GM12892 (cell line): Measurements from ENCODE around the gene RASSF10.
"Not testable (repeated sequence)": the region's sequence is repeated elsewhere in the genome, so short reads cannot be mapped to it uniquely, and the experiment has no call there.

Experiments
- DNase-seq: peaks from one replicate; pipeline ENCODE4 v3.0.0; 2011; ENCODE audit not compliant: insufficient read length
- FAIRE-seq: peaks from 2 replicates; lab custom pipeline; 2011; peaks lifted over from hg19 to GRCh38; lab: Jason Lieb, UNC
- POLR2A ChIP-seq: IDR thresholded peaks from 2 replicates; pipeline ENCODE4 v1.6.1; 2011; ENCODE audit warnings: low read depth, low read length, control low read depth
- POLR2AphosphoS5 ChIP-seq: IDR thresholded peaks from 2 replicates; pipeline ENCODE4 v1.6.1; 2011; ENCODE audit warnings: low read depth, low read length, control low read depth
- TAF1 ChIP-seq: IDR thresholded peaks from 2 replicates; pipeline ENCODE4 v1.6.1; 2011; ENCODE audit warnings: low read depth, mild to moderate bottlenecking, control low read depth, low read length, borderline replicate concordance

Gene RASSF10

GRCh38 chr11:13031349-13031748, 22.2 kb downstream of the RASSF10 start:
- DNase-seq = no peak
- TF ChIP-seq POLR2AphosphoS5 = no peak
- no peak for TF ChIP-seq TAF1
- no peak for TF ChIP-seq POLR2A
- no peak for FAIRE-seq

GRCh38 chr11:13033760-13034533, 24.8 kb downstream of the RASSF10 start:
- TF ChIP-seq POLR2A (no peak), TAF1 (no peak), POLR2AphosphoS5 (no peak)
- FAIRE-seq (peak; percentile 81), DNase-seq (no peak)

GRCh38 chr11:13035711-13036110, 26.6 kb downstream of the RASSF10 start:
- FAIRE-seq = no peak
- TF ChIP-seq POLR2A (no peak), POLR2AphosphoS5 (no peak), TAF1 (no peak)
- DNase-seq = no peak

GRCh38 chr11:13036235-13036634, 27.1 kb downstream of the RASSF10 start:
- no peak for FAIRE-seq
- no peak for TF ChIP-seq TAF1
- no peak for TF ChIP-seq POLR2A
- TF ChIP-seq POLR2AphosphoS5 = no peak
- DNase-seq = no peak

GRCh38 chr11:13038366-13038765, 29.2 kb downstream of the RASSF10 start:
- DNase-seq (no peak), FAIRE-seq (no peak)
- TF ChIP-seq POLR2A = no peak
- TF ChIP-seq POLR2AphosphoS5 = no peak
- no peak for TF ChIP-seq TAF1

- no peak for DNase-seq
- TF ChIP-seq POLR2AphosphoS5 (no peak), POLR2A (no peak), TAF1 (no peak)
These were observed 30.0 kb downstream of the RASSF10 start for GRCh38 chr11:13039126-13039525.

GRCh38 chr11:13040969-13041561, 31.9 kb downstream of the RASSF10 start:
- FAIRE-seq (no peak), DNase-seq (no peak)
- TF ChIP-seq POLR2AphosphoS5 = no peak
- no peak for TF ChIP-seq TAF1
- no peak for TF ChIP-seq POLR2A

More at GRCh38 chr11:13039126-13039525, 30.0 kb downstream of the RASSF10 start:
- FAIRE-seq = no peak

- TF ChIP-seq POLR2AphosphoS5 = no peak
- TF ChIP-seq POLR2A = no peak
- TF ChIP-seq TAF1 = no peak
- no peak for DNase-seq
- no peak for FAIRE-seq
These were observed 33.8 kb downstream of the RASSF10 start for GRCh38 chr11:13042873-13043342.

- DNase-seq = no peak
- FAIRE-seq = no peak
- no peak for TF ChIP-seq POLR2AphosphoS5
- TF ChIP-seq TAF1 = no peak
- TF ChIP-seq POLR2A = no peak
These were observed 35.0 kb downstream of the RASSF10 start for GRCh38 chr11:13043912-13044628.

GRCh38 chr11:13045089-13045488, 36.0 kb downstream of the RASSF10 start:
- DNase-seq = not testable (repeated sequence)
- FAIRE-seq = peak; percentile 21

- TF ChIP-seq POLR2A (no peak), TAF1 (no peak), POLR2AphosphoS5 (no peak)
- no peak for FAIRE-seq
These were observed 36.6 kb downstream of the RASSF10 start for GRCh38 chr11:13045734-13046133.

More at GRCh38 chr11:13045734-13046133, 36.6 kb downstream of the RASSF10 start:
- no peak for DNase-seq
